ENCODE measurements around the gene DHRS3.

DHRS3 gene

DNA sequence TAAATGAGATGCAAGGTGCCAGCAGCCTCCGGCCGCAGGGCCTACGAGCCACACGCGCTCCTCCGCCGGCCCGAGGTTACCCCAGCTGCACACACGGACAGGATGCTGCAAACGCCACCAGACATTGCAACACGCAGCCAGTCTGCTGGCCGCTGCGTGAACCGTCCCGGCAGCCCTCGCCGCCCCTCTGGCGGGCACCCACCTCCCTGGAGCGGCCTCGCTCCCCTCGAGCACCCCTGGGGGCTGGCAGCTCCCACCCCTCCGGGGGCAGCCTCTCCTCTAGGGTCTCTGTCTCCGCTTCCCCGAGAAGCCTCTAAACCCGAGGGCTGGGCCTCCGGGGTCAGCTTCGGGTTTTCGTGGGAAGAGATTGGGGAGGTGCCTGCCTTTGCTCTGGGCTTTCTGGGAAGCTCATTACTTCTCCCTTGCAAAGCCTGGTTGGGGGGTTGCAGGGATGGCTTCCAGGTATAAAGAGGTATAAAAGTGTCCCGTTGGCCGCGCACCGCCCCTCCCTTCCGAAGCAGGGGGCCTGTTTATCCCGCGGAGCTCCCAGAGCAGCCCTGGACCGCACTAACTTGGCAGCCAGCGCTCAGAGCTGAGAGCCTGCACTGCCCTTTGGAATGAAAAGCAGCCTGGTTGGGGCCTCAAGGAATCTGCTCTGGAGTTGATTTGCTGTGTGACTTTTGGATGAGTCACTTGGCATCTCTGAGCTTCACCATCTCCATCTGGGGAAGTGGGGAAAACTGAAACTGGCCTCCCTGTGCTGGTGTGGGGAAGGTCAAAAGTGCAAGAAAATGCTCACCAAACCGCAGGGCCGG, 21.8 kb downstream of the DHRS3 start:
- no peak for DNase-seq

- DNase-seq, result peak; percentile 20
Observed at GRCh38 chr1:12595757-12596006, 22.3 kb downstream of the DHRS3 start.

DNA sequence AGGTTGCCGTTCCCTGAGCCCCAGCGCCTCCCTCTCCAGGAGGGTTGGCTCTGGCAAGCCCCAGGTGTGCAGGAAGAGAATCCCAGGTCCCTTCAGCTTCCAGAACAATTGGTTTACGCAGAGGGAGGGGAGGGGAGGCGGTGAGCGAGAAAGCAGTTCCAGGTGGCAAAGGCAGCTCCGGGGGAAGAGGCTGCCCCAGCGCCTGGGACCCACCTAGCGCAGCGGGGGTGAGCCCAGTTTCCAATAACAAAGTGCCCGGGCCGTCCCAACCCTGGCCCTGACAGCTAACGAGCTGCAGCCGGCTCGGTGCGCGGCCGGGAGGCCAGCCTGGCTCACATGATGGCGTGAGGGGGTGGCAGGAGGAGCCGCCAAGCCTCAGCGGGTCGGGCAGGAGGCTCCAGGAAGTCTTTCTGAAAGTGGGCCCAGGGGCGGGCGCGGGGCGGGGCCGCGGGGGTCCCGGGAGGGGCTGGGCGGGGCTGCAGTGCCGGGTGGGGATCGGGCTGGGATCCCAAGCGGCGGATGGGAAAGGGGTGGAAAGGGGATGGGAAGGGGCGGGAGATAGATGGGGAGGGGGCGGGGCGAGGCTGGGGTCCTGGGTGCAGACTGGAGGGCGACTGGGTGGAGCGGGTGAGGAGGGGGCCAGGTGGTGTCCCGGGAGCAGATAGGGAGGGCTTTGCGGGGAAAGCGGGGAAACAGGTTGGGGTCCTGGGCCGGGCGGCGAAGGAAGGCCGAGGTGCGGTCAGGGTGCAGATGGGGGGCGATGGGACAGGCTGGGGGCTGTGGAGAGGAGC, 22.8 kb downstream of the DHRS3 start:
- DNase-seq, result peak; percentile 47

- DNase-seq, result no peak
Observed at GRCh38 chr1:12594490-12594889, 23.5 kb downstream of the DHRS3 start.

- DNase-seq, result no peak
Observed at GRCh38 chr1:12593621-12594066, 24.4 kb downstream of the DHRS3 start.

DNA sequence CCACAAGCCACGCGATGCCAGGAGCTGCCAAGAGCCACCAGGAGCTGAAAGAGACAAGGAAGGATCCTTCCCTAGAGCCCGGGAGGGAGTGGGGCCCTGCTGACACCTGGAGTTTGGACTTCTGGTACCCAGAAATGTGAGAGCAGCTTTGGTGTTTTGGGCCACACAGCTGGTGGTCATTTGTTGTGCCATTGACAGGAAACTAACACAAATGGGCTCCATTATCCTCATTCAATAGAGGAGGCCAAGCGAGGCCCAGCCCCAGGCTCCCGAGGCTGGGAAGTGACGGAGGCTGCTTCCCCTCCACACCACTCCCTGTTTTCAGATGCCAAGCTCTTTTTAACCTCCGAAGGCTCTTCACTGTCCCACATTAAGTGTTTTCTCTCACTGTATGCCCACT, 25.5 kb downstream of the DHRS3 start:
- DNase-seq, result no peak

- no peak for DNase-seq
Observed at GRCh38 chr1:12591267-12591938, 26.6 kb downstream of the DHRS3 start.

DNA sequence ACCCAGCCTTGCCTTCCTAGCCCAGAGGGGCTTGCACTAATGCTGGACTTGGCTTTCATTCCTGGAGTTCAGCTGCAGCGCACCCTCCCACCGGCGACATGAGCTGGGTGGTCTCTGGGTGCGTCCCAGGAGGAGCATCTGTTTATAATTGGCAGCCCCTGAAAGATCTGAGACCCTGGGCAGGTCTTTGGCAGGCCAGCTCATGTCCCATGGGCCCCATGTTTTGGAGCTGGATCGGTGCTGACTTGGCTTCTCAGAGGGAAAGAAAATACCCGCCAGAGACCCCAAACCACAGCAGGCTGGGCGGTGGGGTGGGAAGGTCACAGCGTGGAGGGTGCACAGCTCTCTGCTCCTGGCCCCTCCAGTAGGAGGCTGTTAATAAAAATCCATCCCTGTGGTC, 29.3 kb downstream of the DHRS3 start:
- no peak for DNase-seq

GRCh38 chr1:12587981-12588640, 29.9 kb downstream of the DHRS3 start:
- no peak for DNase-seq

DNA sequence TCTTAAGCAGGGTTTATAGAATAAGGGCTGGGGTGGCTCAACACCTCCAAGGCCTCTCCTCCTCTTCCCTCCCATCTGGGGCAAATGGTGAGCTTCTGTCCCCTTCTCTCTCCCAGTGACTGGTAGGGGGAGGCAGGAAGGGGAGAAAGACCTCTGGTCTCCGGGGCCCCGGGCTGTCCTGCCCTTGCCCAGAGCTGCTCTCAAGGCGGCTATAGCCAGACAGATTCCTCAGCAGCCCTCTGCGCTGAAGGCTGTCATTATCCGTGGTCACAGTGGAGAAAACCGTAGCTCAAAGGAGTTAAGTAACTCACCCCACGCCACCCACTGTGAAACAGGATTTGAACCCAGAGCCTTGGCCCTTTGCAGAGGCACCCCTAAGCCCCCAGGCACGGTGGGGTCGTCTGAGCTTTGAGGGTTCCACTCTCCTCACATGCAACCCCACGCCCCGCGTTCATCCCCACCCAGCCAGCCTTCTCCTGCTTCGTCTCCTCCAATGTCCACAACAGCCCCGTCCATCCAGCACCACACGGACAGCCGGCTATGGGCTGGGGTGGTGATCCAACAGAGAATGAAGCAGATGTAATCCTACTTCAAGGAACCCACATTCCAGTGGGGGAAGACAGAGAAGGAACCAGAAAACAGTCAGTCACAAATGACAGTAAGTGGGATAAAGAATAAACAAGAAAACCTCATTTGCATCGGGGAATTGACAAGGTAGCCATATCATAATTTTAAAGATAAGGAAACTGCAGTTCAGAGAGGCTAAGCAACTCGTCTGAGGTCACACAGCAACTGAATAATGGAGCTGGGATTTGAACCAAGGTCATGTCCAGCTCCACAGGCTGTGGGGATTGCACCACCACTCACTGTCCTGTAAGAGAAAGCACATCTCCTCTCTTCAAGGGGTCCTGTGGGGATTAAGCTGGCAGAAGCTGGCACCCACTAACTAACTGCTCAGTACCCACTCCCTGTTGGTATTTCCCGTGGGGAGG, 31.8 kb downstream of the DHRS3 start:
- no peak for DNase-seq

DNA sequence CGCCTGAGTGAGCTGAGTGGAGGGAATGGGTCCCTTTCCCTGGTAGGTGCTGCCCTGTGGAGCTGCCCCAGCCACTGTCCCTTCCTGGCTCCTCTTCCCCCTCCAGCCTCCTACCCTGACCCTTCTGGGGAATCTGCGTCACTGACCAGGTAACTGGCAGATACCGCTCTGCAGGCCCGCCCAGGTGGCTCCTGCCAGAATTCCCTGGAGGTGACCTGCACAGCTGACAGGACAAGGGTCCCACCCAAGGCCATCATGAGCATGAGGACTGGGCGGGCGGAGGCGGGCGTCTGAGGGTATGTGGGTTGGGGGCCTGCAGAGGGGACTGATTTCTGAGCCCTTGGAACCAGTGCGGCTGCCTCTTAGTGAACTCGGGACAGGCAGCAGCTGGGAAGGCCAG, 32.5 kb downstream of the DHRS3 start:
- no peak for DNase-seq

- no peak for DNase-seq
Observed at GRCh38 chr1:12584900-12585525, 33.0 kb downstream of the DHRS3 start.

GRCh38 chr1:12583484-12583883, 34.5 kb downstream of the DHRS3 start:
- DNase-seq, result no peak

DNA sequence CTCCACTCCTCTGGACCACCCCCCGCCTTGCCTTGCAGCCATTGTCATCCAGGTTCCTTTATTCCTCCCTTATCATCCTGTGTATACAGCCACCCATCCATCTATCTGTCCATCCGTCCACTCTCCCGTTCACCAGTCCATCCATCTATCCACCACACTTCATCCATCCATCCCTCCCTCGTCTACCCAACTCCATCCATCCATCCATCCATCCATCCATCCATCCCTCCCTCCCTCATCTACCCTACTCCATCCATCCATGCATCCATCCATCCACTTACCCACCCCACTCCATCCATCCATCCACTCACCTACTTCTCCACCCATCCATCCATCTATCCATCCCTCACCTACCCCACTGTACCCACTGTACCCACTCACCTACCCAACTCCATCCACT, 35.4 kb downstream of the DHRS3 start:
- DNase-seq, result no peak

DNA sequence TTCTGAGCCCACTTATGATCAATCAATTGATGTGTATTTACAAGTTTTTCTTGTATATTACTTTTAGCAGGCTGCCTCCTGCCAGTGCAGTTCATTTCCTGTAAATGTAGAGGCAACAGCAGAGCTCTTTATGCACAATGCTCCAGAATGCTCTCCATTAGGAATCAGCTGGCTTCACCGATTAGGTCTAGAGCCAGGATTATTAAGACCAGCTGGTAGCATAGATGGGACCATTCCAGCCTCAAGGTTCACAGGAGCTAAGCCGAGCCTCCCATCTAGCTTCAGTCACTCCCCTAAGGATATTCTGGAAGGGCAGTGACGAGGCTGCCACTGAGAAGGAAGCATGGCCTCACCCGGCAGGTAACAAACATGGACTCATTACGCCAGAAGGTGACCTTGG, 36.8 kb downstream of the DHRS3 start:
- DNase-seq, result no peak

DNA sequence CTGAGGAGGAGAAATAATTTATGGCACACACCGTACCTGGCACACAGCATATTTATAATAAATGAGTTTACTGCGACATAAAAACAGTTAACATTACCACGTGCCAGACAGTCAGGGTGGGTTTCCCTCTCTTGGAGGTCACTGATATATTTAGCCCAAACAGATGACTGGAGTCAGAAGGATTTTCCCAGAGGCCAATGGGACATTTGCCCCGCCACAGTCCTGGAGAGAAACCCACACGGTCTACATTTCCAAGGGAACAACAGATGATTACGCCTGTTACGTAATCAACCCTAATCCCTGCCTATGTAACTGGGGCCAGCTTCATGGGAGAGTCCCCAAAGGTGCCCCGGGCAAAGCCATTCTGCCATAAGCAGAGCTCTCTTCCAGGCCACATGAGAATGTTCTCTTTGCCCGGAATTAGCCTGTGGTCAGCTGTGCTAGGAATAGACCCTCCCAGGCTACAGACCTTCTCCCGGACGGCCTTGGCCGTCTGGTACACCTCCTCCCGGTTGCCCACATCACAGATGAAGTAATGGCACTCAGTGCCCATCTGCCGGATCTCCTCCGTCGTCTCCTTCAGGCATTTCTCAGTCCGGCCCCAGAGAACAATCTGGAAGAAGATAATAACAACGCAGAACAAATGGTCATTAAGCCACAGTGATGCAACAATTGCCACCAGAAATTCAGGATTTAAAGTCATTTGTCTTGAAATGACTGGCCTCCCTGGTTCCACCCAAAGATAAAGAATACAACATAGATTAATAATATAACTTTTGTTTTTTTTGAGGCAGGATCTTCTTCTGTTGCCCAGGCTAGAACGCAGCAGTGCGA, 37.7 kb downstream of the DHRS3 start:
- no peak for DNase-seq

GRCh38 chr1:12578860-12579422, 39.1 kb downstream of the DHRS3 start:
- DNase-seq, result no peak

DNA sequence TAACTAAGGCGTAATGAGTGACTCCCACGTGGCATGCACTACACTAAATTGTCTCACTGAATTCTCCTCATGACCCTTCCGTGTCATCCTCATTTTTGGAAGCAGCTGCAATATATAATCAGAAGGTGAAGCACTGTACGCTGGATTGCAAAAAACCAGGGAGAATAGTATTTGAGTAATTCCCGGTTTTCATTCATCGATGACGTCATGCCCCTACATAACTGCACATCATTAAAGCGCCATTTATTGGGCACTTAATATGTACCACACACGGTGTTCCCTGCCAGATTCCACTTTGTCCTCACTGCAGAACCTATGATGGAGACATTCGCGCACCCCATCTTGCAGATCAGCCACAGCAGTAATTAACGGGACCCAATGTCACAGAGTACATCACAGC, 41.0 kb downstream of the DHRS3 start:
- no peak for DNase-seq

DNA sequence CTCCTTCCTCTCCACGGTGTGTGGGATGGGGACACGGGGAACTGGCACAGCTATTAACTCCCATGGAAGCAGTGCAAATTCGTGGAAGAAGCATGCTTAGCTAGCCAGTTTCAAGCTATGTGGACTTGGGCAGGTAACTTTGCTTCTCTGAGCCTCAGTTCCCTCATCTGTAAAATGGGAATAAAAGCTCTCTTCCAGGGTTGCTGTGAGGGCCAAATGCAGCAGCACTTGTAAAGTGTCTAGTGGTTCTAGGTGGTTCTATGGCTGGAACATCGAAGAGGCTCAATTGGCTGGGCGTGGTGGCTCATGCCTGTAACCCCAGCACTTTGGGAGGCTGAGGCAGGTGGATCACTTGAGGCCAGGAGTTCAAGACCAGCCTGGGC, 43.3 kb downstream of the DHRS3 start:
- DNase-seq, result no peak

Data from activated CD4-positive, alpha-beta T cell treated with anti-CD3 and anti-CD28 coated beads for 48 hours (primary cell).